Posterior cingulate gyrus (tissue), 11 donors: ENCODE data around the gene CDC34.

ENCODE experiments used
- DNase-seq, 10 donors: peaks; one replicate each; pipeline versions ENCODE4 v3.0.0 to v3.0.0-alpha.2; 2020 to 2021; ENCODE audit warnings: mixed read lengths in 3 of 10
- intact Hi-C: fragments of 100-400 bp; cut with DNase I; formaldehyde crosslinking; loops from one replicate; pipeline ENCODE4 v1.15.1; 2023

CDC34 gene

DNA sequence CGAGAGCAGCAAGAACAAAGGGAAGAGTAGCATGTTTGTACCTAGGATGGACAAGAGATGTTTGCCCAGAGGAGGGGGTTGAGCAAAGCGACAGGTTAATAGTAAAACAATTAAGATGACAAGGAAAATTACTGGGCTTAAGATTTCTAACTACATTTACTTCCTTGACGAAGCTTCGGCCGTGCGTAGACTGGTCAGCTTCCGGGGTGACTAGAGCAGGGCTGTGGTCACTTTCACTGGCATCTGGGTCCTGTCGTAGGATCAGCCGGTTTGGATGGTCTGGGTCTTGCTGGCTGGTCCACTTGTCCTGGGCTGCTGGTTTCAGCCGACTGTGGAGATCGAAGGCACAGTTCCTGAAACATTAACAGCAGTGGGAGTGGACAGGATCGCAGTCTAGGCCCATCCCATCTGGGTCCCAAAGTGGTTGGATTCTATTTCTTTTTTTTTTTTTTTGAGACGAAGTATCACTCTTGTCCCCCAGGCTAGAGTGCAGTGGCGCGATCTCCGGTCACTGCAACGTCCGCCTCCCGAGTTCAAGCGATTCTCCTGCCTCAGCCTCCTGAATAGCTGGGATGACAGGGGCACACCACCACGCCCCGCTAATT is 35.8 kb downstream of the CDC34 start:
- intact Hi-C loops, result no loop called here
- no peak for DNase-seq

DNA sequence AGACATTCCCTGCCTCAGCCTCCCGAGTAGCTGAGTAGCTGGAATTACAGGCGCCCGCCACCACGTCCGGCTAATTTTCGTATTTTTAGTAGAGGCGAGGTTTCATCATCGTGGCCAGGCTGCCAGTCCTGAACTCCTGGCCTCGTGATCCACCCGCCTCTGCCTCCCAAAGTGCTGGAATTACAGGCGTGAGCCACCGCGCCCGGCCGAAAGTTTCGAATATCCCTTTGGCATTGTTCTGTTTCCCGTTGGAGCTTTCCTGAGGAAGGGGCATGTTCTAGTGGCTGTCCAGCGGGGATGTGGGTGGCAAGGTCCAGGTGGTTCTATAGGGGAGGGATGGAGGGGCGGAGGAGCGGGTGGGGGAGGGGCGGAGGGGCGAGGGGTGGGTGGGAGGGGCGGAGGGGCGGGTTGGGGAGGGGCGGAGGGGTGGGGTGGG is 38.7 kb downstream of the CDC34 start:
- intact Hi-C loops, result loop anchor here (2.0 kb wide), 1 partner anchor 37 kb away; no protein-coding TSS in a partner anchor
- no peak for DNase-seq

DNA sequence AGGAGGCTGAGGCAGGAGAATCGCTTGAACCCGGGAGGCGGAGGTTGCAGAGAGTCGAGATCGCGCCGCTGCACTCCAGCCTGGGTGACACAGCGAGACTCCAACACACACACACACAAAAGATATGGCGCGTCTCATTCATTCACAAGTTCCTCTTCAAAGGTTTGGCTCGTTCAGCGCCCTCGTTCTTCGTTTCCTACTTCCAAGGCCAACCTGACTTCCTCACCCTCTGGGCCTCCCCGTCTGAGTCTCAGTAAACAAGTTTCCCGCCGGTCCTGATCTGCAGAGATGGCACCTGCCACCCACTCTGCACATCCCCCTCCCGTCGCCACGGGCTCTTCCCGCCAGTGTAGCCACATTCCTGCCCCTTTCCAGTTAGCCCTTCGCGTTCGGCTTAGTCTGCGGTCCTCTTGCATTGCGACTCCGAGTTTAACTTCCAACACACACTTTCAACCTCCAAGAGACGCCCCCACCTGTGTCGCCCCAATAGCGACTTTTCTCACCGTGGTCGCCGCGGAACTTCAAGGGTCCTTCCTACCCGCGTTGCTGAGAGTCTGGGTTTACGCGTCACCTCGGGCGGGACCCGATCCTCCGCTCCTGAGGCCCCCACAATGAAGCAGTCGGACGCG is 39.5 kb downstream of the CDC34 start:
- intact Hi-C loops, result loop anchor here (2.0 kb wide), 1 partner anchor 38 kb away; no protein-coding TSS in a partner anchor
- DNase-seq, result peak in 1 of 10 donors; percentile 76

DNA sequence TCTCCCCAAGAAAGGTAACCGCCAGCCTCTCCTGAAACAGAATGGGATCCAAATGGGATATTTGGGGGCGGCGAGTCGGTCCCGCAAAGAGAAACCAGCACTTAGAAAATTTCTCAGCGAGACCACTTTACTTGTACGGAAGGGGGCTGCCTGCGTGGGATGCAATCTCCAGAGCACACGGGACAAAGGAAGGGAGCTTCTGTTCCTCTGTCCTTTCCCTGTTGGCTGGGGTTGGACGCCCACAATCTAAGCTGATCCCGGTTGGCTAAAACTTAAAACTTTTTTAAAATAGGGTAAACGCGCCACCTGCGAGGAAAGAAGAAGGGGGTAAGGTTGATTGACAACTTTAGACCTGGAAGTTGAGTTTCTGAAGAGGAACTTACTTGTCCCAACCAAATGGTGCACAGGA is 40.0 kb downstream of the CDC34 start:
- DNase-seq, result no peak
- intact Hi-C loops, result loop anchor here (2.0 kb wide), 1 partner anchor 39 kb away; no protein-coding TSS in a partner anchor

DNA sequence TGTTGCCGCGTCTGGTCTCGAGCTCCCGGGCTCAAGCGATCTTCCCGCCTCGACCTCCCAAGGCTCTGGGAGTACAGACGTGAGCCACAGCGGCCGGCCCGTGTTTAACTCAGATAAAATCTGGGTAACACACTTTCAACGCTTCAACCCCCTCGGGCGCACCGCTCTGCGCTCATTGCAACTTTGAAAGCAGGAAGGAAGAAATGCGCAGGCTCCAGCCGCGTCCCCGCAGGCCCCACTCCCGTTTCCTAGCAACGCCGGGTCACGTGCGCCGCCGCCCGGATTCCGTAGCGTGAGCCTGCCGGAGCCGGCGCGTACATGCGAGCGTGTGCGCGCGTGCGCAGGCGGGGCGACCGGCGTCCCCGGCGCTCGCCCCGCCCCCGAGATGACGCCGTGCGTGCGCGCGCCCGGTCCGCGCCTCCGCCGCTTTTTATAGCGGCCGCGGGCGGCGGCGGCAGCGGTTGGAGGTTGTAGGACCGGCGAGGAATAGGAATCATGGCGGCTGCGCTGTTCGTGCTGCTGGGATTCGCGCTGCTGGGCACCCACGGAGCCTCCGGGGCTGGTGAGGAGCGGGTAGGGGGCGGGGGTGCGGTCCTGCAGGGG is 40.7 kb downstream of the CDC34 start, which contains the start of gene BSG:
TSS of gene BSG (plus strand) at position 457 of the 603 bp plus-strand sequence. CDS start at position 496, 39 bp downstream.
- peak; percentile 96 to 100 (median 97) for DNase-seq
- intact Hi-C loops, result no loop called here

DNA sequence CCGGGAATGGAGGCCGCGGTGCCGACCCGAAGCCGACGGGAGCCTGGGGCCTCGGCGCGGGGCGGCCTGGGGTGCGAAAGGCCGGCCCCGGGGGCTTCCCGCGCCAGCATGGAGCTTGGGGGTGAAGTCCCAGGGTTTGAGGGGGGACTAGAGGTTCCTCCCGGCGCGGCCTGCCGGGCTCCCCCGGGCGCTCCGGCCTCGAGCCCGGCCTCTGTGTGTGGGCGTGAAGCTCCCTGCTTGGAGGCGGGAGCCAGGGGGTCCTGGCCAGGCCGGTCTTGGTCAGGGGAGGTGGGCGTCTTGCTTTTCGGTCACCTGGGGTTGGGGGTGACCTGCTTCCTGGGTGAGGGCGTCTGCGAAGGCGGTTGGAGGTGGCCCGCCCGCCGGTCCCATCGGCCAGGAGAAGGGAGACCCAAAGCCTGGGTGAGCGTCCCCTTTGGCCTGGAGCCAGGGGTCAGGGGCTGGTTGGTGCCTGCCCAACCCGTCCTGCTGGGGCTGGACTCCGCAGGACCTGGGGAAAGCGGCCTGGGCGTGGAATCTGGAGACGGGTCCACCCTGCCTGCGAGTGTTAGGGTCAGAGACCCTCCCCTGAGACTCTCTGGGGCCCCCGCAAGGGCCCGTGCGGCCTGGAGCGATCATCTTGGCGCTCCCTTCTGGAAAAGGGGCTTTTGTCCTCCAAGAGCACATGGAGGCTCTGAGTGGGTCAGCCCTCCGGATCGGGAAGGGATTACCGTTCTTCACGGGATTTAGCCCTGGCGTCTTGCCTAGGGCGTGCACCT is 41.4 kb downstream of the CDC34 start:
- intact Hi-C loops, result no loop called here
- DNase-seq, result peak in 2 of 10 donors; percentile 29 to 87

DNA sequence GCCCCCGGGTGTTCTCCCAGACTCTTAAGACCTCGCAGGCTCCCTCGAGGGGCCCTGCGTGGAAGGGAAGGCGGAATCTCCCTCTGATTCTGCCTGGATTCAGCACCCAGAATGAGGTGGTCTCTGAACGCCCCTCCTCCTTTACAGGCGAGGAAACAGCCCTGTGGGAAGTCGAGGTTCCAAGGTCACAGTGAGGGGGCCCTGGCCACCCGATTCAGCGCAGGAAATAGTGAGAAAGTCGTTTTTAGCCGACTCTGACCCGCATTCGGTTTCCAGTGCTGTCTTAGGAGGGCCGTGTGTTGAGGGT is 41.9 kb downstream of the CDC34 start:
- intact Hi-C loops, result no loop called here
- peak in 1 of 10 donors; percentile 67 for DNase-seq

DNA sequence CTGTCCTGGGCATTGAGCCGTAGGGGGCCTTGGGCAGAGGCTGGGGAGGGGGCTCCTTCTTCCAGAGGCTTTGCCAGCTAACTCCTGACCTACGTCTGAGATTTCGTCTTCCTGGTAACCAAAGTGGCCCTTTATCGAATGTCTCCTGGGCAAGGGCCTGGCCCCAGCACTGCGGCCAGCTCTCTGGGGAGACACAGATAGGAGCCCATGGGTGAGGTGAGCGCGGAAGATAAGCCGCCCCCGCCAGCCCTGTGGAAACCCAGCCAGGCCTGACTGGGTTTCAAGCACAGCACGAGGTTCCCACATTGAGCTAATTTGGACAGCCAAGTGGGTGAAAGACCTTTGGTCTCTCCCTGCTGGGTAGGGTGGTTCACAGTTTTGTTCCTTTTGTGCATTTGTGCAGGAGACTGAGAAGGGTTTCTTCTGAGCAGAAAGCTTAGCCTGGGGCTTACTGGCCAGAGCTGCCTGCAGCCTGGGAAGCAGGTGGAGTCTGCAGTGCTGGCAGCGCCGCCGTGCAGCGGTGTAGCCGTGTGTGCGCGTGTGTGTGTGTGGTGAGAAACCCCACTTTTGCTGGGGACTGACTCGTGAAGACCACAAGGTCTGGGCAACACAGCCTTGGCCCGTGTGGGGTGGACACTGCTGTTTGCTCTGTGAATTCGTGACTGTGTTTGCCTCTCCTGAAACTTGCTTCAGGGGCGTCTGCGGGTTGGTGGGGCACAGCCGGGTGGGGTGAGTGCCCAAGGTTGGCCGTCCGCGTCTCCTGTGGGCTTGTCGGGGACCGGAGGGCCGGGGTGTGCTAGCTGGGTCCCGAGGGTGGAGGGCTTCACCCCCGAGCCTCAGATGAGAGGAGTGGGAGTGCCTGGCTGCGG is 43.3 kb downstream of the CDC34 start:
- DNase-seq, result peak in 4 of 10 donors; percentile 50 to 93 (median 72)
- intact Hi-C loops, result no loop called here

DNA sequence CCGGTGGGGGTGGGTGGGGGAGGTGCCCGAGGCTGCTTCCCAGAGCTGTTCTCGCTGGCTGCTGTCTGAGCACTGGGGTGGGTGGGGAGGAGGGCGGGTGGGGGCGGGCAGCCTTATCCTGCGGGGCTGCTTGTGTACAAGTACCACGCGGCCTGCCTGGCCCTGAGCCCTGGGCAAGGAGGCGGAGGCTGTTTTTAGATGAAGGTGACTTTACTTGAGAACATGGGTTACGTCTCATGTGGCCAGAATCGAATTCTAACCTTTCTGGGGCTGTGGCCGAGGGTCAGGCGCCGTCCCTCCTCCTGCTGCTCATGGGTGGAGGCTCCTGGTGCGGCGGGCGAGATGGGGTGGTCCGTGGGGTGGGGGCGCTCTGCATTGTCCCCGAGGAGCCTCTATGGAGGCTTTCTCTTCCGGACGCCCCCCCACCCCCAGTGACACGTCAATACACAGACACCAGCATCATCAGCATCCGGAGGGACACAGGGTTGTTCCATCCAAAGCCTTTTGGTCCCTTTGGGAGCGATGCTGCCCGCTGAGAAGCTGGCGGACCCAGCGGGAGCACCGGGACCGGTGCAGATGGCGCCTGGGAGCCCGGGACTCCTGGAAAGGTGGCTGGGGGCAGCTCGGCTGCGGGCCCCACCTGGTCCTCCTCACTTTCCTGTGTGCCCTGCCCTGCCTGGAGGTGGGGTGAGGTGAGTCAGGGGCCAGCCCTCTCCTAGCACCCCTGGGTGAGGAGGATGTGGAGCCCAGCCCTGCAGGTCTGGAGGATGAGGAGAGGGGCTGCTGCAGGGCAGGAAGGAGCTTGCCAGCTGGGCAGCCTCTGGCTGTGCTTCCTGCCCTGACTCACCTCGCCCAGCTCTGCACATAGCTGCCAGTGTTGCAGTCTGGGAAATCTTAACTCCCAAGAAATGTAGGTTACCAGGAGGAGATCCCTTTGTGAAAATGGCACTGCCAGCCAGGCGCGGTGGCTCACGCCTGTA is 44.3 kb downstream of the CDC34 start:
- DNase-seq, result peak in 5 of 10 donors; percentile 62 to 93 (median 74)

DNA sequence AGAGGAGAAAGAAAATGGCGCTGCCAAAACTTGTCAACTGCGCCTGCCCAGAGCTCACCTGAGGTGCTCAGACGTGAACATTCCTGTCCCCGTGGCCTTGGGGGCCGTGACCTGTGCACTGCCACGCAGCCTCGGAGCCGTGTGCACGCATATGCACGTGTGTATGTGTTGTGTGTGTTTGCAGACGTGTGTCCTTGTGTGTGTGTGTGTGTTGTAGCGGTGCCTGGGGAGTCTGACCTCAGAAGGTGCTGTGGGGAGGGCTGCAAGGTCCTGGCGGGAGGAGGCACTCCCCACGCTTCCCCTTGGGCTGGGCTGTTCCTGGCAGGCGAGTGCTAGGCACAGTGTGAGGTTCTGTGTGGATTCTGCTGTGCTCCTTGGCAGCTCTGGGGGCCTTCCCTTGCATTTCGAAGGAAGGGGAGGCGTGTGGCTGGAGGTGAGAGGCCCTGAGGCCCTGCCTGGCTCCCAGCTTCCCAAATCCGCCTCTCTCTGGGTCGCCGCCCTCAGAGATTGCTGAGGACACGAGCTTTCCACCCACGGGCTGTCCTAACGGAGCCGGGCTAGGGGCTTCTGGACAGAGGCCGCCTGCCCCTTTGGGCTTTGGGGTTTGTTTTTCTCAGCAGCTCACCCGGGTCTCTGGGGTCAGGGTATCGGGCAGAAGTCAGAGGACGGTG is 45.3 kb downstream of the CDC34 start:
- intact Hi-C loops, result no loop called here
- DNase-seq, result no peak

More for the DNA sequence above, 44.3 kb downstream of the CDC34 start:
- intact Hi-C loops, result no loop called here

DNA sequence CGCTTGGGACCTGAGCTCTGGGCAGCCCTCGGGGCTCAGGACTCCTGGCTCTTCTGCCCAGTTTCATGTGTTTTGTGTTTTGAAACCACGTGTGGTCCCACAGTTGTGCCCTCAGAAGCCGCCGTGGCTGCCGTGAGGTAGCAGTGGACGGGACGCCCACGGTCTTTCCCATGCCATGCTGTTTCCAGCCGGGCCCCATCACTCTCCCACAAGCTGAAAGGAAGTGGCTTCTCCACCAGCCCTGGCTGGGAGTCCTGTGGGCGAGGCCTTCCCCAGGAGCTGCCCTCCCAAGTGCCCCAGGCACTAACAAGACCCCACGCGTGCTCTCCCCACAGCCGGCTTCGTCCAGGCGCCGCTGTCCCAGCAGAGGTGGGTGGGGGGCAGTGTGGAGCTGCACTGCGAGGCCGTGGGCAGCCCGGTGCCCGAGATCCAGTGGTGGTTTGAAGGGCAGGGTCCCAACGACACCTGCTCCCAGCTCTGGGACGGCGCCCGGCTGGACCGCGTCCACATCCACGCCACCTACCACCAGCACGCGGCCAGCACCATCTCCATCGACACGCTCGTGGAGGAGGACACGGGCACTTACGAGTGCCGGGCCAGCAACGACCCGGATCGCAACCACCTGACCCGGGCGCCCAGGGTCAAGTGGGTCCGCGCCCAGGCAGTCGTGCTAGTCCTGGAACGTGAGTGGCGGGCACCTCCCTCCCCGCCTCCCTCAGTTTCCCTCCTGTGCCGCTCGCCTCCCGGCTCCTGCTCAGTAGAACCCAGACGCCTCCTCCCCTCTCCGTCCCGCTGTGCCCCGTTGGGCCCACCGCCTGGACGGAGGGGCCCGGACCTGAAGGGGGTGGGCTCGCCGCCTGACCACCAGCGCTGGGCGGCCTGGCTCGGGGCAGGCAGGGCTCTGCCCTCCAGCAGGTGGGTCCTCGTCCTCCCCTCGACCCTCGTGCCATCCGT is 46.2 kb downstream of the CDC34 start:
- intact Hi-C loops, result no loop called here

DNA sequence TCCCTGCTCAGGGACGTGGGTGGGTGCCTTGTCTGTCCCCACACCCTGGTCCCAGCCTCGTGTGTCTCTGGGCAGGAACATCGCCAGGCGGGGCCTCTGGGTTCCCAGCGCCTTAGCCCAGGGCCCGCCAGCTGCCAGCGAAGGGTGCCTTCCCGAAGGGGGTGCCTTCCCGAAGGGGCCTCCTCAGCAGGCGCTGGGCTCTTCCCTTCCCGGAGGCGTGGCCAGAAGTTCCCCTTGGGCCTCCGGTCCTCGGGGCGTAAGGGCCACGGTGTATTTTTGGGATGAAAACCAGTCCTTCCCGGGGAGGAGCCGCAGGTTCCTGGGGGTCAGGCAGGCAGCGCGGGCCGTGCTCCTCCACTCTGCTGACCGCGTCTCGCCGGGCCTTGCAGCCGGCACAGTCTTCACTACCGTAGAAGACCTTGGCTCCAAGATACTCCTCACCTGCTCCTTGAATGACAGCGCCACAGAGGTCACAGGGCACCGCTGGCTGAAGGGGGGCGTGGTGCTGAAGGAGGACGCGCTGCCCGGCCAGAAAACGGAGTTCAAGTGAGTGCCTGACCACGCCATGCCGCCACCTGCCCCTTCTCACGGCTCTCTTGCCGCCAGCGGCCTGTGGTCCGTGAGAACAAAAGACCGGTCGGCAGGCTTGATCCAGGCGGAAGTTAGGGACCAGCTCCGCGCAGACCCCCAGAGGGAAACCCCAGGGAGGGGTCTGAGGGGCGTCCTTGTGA is 47.7 kb downstream of the CDC34 start:
- intact Hi-C loops, result no loop called here
- peak in 1 of 10 donors; percentile 75 for DNase-seq

More for the DNA sequence above, 46.2 kb downstream of the CDC34 start:
- DNase-seq, result no peak

DNA sequence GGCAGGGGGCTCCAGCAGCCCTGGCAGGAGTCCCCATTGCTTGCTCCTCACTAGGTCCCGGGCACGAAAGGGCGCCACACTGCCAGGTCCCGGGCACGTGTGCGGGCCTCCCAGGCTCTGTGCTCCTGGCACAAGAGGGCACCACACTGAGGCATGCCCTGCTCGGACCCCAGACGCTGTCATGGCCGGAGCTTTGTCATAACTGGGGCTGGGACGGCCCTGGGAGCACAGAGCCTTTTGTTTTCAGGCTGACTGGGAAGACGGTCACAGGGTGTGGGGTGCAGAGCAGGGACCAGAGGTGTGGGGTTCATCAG is 48.2 kb downstream of the CDC34 start:
- intact Hi-C loops, result no loop called here
- peak in 1 of 10 donors; percentile 66 for DNase-seq

DNA sequence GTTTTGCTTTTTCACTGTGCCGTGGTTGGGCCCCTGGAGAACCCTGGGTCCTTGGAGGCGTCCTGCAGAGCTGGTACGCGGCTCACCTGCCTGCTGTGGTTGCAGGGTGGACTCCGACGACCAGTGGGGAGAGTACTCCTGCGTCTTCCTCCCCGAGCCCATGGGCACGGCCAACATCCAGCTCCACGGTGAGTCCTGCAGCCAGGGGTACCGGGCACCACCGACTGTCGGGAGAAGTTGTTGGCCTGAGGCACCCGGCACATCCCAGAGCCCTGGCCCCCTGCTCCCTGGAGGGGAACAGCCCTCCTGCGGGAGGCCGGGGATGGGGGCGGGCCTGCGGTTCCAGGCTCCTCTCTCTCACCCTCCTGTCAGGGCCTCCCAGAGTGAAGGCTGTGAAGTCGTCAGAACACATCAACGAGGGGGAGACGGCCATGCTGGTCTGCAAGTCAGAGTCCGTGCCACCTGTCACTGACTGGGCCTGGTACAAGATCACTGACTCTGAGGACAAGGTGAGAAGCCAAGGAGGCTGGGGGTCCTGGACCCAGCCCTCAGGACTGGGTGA is 48.8 kb downstream of the CDC34 start:
- intact Hi-C loops, result no loop called here

DNA sequence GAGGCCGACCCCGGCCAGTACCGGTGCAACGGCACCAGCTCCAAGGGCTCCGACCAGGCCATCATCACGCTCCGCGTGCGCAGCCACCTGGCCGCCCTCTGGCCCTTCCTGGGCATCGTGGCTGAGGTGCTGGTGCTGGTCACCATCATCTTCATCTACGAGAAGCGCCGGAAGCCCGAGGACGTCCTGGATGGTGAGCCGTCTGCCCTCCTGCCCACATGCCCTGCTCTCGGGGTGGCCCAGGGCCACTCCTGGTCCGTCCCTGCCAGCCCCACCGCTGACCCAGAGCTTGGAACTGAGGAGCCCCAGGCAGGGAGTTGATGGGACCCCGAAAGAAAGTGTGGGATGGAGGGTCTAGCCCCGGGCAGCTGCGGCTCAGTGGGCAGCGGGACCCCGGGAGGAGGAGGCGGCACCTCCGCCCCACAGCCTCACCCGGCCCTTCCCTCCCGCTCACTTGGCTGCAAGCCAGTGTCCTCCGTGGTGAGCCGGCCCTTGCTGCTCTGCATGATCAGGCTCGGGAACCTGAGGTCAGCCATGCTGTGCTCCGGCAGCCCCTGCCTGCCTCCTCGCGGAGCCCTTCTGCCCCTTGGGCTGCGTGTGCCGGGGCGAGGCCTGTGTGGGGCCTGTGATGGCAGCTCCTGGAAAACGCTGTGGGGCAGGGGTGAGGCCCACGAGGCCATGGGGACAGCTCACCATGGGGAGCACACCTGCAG is 50.0 kb downstream of the CDC34 start:
- intact Hi-C loops, result no loop called here
- peak in 1 of 10 donors; percentile 19 for DNase-seq

More for the DNA sequence above, 48.8 kb downstream of the CDC34 start:
- no peak for DNase-seq
